Immature natural killer cell (primary cell): Measurements from ENCODE around the gene KCND3. TPM values are rescaled to one million over a fixed set of nuclear protein-coding genes. Genes with fewer than 3 reads are reported as not detected.

Source experiments
- DNase-seq, 3 donors: peaks; one replicate each; pipeline ENCODE4 v3.0.0; 2022; ENCODE audit warnings: mixed read lengths in 1 of 3
- H3K27ac Mint-ChIP-seq, 6 donors: one replicate each; pipeline ENCODE4 v1.8.0; 2020; ENCODE audit warnings: mixed read lengths in 6 of 6, mild to moderate bottlenecking in 5 of 6, inconsistent platforms in 4 of 6, moderate library complexity in 3 of 6
- H3K27me3 Mint-ChIP-seq, 3 donors: one replicate each; pipeline ENCODE4 v1.8.0; 2020 to 2021; ENCODE audit warnings: low read depth in 3 of 3, mild to moderate bottlenecking in 3 of 3, mixed read lengths in 3 of 3, moderate library complexity in 3 of 3, inconsistent platforms in 1 of 3
- H3K36me3 Mint-ChIP-seq, 3 donors: one replicate each; pipeline ENCODE4 v1.8.0; 2020; ENCODE audit warnings: mixed read lengths in 3 of 3, inconsistent platforms in 2 of 3, mild to moderate bottlenecking in 2 of 3
- H3K4me1 Mint-ChIP-seq, 2 donors: one replicate each; pipeline ENCODE4 v1.8.0; 2020; ENCODE audit warnings: inconsistent platforms in 2 of 2, mild to moderate bottlenecking in 2 of 2, mixed read lengths in 2 of 2, moderate library complexity in 1 of 2
- H3K4me3 Mint-ChIP-seq, 5 donors: one replicate each; pipeline ENCODE4 v1.8.0; 2020; ENCODE audit warnings: mild to moderate bottlenecking in 5 of 5, mixed read lengths in 5 of 5, inconsistent platforms in 3 of 5, moderate library complexity in 3 of 5
- H3K9me3 Mint-ChIP-seq, 6 donors: one replicate each; pipeline ENCODE4 v1.8.0; 2020; ENCODE audit warnings: mild to moderate bottlenecking in 6 of 6, mixed read lengths in 6 of 6, inconsistent platforms in 4 of 6, moderate library complexity in 3 of 6
- polyA plus RNA-seq, 3 donors: library from polyadenylated mRNA; unstranded; fragments of 300-500 nt; fragmentation: Illumina TruSeq; gene quantifications; one replicate each; pipeline ENCODE4 v1.2.3, GENCODE V29; 2021

The KCND3 gene
- polyA plus RNA-seq, 3 donors from 2014 or later: 0.35 TPM; not detected in 2

DNA sequence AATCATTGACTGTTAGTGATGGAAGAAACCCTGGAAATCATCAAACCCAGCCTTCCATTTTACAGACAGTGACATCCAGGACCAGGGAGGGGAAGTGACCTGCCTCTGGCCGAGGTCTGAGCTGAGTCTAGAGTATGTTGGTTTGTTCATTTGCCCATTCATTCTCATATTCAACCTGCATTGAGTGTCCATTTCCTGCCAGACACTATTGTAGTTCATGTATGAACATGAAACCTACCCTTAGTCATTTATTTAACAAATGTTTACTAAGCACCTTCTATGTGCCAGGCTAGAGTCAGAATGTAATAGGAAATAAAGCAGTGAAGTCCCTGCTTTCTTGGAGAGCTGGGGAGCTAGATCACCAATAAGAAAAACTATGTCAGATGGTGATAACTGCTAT lies 51.3 kb downstream of the KCND3 start:
- Mint-ChIP-seq H3K36me3 (no peaks in the 10 kb centered on the region), H3K27ac (no peak overlapping the region), H3K27me3 (peaks cover 1 to 11% (median 3%) of the 10 kb centered on the region in 3 donors), H3K4me1 (no peaks in the 10 kb centered on the region), H3K9me3 (peaks cover 0 to 5% (median 0%) of the 10 kb centered on the region in 6 donors), H3K4me3 (no peak overlapping the region)
- DNase-seq: no peak

DNA sequence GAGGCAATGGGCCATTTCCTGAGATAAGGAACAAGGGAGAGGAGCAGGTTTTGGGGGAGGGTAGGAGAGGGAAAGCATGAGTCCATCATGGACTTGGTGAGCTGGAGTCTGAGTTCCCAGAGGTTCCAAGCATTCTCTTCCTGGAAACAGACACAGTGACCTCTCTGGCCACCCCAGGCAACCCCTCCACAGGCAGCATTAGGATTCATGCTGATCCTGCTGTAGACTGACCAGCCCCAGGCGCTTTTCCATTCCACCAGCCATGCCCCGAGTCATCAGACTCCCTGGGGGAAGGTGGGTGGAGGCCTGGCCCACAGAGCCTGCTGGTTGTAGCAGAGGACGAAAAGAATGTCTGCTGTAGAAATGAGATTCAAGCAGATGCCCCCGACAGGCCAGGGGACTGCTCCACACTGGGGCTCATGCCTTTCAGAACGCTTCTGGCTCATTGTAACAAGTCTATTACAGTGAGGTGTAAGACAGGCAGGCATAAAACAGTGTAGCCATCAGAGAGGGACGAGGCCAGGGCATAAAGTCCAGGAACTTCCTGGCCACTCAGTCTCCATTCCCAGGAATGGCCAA lies 52.2 kb downstream of the KCND3 start:
- Mint-ChIP-seq H3K36me3 (no peaks in the 10 kb centered on the region), H3K4me1 (no peaks in the 10 kb centered on the region), H3K27me3 (peaks cover 1 to 9% (median 3%) of the 10 kb centered on the region in 3 donors), H3K4me3 (no peak overlapping the region), H3K9me3 (peaks cover 0 to 5% (median 0%) of the 10 kb centered on the region in 6 donors), H3K27ac (no peak overlapping the region)
- no peak for DNase-seq

DNA sequence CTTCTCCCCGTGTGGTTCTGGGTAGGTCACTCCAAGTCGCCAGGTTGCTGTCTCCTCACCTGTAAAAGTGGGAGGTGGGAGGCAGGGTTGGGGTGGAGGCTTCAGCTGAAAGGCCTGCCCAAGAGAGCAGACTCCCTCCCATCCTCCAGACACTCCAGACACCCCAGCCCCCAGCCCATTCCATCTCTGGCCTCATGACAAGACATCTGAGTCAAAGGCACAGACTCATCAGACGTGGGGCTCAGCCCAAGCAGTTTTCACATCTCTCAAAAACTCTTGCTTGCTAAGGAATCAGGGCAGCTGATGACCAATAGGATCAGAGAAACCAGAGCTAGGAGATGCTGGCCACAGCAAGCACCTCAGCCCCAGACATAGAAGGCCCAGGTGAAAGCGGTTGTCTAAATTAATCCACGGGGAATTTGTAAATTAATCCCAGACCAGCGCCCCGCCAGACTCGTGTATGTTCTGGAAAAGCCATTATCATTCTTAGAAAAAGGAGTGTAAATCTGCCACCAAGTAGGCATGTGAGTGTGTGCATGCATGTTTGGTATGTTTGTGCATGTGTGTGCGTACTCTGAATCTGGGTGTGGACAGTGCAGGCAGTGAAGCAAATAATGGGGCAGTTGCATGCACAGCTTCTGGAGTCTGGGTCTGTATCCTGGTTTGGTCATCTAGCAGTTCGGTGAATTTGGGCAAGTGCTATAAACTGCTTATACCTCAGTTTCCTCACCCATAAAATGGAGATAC lies 55.2 kb downstream of the KCND3 start:
- Mint-ChIP-seq H3K4me1 (no peaks in the 10 kb centered on the region), H3K36me3 (no peaks in the 10 kb centered on the region), H3K9me3 (peaks cover 0 to 5% (median 0%) of the 10 kb centered on the region in 6 donors), H3K4me3 (no peak overlapping the region), H3K27ac (no peak overlapping the region), H3K27me3 (peaks cover 1 to 12% (median 2%) of the 10 kb centered on the region in 3 donors)
- DNase-seq: no peak

DNA sequence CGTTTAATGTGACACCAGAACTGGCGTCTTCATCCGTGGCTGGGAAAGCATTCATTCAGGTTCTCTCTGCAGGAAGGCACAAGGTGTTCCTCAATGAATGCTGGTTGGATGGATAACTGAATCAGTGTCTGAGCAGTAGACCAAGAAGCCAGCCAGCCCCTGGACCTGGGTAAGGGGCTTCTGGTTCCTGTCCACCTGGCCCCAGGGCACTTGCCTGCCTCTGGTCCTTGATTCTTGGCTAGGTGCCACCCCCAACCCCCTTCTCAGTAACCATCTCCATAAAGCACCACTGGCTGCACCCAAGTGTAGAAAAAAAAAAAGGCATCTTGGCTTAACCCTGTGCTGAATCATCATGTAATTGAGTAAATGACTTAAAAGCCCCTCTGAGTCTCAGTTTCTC lies 59.1 kb downstream of the KCND3 start:
- no peaks in the 10 kb centered on the region for H3K36me3 Mint-ChIP-seq
- no peak for DNase-seq
- peaks cover 2 to 6% (median 3%) of the 10 kb centered on the region in 3 donors for H3K27me3 Mint-ChIP-seq
- no peaks in the 10 kb centered on the region for H3K9me3 Mint-ChIP-seq
- no peak overlapping the region for H3K4me3 Mint-ChIP-seq
- H3K4me1 Mint-ChIP-seq: no peaks in the 10 kb centered on the region
- no peak overlapping the region for H3K27ac Mint-ChIP-seq

DNA sequence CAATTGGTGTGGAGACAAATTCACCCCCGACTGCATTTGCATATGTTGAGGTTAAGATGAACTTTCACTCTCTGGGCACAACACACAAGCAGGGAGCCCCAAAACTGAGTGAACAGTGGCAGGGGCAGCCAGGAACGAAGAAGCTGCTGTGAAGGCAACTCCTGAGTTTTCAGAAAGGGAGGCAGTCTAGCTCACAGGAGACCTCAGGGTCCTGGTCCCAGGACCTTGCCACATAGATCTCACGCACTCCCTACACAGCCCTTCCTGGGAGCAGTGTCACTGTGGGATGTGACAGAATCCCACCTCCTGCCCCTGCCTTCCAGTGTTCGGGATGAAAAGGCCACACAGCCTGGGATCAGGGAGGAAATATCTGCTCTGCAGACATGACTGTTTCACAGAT lies 60.9 kb downstream of the KCND3 start:
- DNase-seq: no peak
- H3K4me1 Mint-ChIP-seq: no peaks in the 10 kb centered on the region
- H3K9me3 Mint-ChIP-seq: no peaks in the 10 kb centered on the region
- H3K4me3 Mint-ChIP-seq: no peak overlapping the region
- H3K36me3 Mint-ChIP-seq: no peaks in the 10 kb centered on the region
- H3K27me3 Mint-ChIP-seq: peaks cover 2 to 6% (median 3%) of the 10 kb centered on the region in 3 donors
- H3K27ac Mint-ChIP-seq: no peak overlapping the region

DNA sequence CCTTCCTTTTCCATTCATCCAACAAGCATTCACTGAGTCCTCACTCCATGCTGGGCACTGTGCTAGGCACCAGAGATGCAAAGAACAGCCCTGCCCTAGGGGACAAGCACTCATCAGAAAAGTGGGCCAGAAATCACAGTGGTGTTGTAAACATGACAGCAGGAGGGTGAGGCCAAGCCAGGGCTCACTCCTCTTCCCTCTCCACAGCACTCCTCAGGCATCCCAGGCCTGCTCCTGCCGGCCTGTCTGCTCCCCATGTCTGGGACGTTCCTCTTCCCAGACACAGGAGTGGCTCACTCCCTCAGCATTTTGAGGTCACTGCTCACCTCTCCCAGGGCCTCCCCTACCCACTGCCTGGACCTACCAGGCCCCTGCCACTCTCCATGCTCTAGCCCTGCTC lies 61.8 kb downstream of the KCND3 start:
- Mint-ChIP-seq H3K27me3 (peaks cover 3 to 6% (median 4%) of the 10 kb centered on the region in 3 donors), H3K36me3 (no peaks in the 10 kb centered on the region), H3K4me1 (no peaks in the 10 kb centered on the region), H3K27ac (no peak overlapping the region), H3K4me3 (peak overlapping the region in 1 of 5 donors; percentile 20), H3K9me3 (no peaks in the 10 kb centered on the region)
- no peak for DNase-seq

DNA sequence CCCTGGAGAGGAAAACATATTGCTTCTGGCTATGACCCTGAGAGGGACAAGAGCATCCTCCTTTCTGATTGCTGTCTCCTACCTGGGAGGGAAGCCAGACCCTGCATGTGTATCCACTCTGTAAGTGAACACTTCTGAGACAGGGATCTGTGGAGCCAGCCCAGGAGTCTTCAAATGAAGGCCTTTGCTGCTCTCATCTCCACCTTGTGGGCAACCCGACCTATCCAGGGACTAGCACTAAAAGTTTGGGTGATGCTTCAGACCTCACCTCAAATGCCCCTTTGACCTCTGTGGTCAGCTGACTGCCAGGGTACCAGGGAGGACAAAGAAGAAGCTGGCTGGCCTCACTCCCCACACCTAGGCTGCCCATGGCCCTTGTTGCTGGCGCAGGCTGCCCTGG lies 64.7 kb downstream of the KCND3 start:
- no peaks in the 10 kb centered on the region for H3K36me3 Mint-ChIP-seq
- no peak overlapping the region for H3K27ac Mint-ChIP-seq
- H3K27me3 Mint-ChIP-seq: peaks cover 3 to 6% (median 5%) of the 10 kb centered on the region in 3 donors
- H3K4me1 Mint-ChIP-seq: no peaks in the 10 kb centered on the region
- no peaks in the 10 kb centered on the region for H3K9me3 Mint-ChIP-seq
- no peak overlapping the region for H3K4me3 Mint-ChIP-seq
- no peak for DNase-seq

DNA sequence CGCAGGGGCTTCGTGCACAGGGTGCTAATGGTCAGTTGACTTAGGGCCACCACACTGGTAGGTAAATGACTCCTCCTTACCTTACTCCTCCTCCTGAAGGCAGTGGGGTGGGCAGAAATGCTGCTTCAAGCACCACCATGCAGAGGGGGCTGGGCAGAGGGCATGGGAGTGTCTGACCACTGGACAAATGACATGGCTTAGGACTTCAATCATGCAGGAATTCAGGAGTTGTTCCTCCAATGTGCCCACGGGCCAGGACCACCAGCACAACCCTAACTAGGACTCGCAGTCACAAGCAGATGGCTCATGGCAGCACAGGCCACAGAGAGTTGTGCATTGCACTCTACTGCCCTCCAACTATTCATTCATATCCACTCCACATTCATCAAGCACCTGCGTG lies 65.7 kb downstream of the KCND3 start:
- H3K36me3 Mint-ChIP-seq: no peaks in the 10 kb centered on the region
- no peak overlapping the region for H3K4me3 Mint-ChIP-seq
- H3K4me1 Mint-ChIP-seq: no peaks in the 10 kb centered on the region
- no peaks in the 10 kb centered on the region for H3K9me3 Mint-ChIP-seq
- H3K27ac Mint-ChIP-seq: no peak overlapping the region
- DNase-seq: no peak
- peaks cover 3 to 8% (median 5%) of the 10 kb centered on the region in 3 donors for H3K27me3 Mint-ChIP-seq

DNA sequence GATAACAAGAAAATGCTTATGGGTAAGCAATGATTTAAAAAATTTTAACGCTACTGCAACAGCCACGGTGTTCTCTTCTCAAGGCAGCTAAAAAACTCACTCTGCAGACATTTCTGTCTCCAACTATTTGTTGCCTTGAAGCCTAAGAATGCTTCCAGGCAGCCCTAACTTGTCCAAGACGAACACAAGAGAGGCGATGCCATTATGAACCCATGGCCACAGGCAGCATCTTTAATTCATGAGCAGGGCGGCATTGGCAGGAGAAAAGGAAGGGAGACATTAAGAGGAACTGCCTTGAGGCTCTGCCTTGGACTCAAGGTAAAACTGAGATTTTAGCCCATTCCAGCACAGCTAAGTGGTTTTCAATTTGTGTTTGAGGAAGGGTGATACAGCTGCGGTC lies 67.5 kb downstream of the KCND3 start:
- H3K27me3 Mint-ChIP-seq: peaks cover 2 to 7% (median 3%) of the 10 kb centered on the region in 3 donors
- no peak for DNase-seq
- H3K4me1 Mint-ChIP-seq: no peaks in the 10 kb centered on the region
- H3K9me3 Mint-ChIP-seq: no peaks in the 10 kb centered on the region
- H3K4me3 Mint-ChIP-seq: no peak overlapping the region
- H3K36me3 Mint-ChIP-seq: no peaks in the 10 kb centered on the region
- no peak overlapping the region for H3K27ac Mint-ChIP-seq

DNA sequence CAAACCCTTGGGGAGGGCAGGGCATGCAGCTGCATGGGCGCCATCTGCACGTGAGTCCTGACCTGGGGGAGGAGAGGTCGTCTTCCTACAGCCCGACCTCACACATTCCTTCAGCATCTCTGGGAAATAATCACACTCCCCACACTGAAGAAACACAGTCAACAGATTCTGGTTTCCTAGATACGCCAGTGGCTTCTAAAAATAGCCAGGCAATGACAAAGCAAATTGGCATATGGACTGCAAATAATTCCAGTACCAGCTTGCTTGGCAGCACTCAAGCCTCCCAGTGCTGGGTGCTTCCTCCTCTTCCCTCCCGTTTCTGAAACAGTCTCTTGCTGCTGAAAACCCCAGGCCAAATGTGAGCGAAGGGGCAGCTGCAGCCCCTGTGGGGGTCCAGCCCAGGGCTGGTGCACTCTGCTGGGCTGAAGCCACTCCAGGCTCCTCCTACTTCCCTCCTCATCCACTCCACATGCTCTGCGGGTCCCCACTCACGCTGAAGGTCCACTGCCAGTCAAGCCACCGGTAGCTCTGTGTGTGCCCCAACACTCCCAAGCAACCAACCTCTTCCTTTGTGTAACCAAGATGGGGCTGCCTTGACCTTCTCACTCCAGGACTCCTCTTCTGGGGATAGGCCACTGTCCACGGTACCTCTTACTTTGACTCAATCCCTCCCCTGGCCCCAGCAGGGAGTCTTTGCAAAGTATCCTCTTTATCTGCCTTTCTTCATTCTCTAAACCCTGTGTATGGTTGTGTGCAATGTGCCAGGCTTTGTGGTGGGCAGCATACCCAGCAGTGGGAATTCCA lies 69.0 kb downstream of the KCND3 start:
- Mint-ChIP-seq H3K9me3 (no peaks in the 10 kb centered on the region), H3K27ac (no peak overlapping the region), H3K36me3 (no peaks in the 10 kb centered on the region), H3K27me3 (peaks cover 2 to 10% (median 3%) of the 10 kb centered on the region in 3 donors), H3K4me3 (no peak overlapping the region), H3K4me1 (no peaks in the 10 kb centered on the region)
- DNase-seq: no peak

DNA sequence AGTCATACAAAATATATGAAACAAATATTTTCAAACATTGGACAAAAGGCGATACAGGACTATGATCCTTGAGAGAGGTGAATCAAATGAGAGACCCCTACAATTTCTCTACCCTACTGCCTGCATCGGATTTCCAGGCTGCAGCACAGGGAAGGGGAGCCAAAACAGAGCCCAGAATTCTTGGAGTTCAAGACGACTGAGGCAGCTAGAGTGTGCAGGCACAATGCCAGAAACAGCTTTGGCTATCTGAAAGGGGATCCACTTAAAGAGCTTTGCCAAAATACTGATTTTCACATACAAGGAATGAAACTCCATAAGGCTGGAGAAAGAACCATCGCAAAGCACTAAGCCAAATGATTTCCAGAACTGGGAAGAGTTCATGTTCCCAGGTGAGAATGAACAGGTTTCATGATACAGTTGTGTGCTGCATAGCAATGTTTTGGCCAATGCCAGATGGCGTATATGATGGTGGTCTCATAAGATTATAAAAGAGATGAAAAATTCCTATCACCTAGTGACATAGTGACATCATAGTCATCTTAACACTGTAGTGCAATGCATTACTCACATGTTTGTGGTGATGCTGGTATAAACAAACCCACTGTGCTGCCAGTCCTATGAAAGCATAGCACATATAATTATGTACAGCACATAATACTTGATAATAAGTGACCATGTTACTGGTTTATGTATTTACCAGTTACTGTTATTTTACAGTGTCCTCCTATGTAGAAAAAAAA lies 77.5 kb downstream of the KCND3 start:
- H3K36me3 Mint-ChIP-seq: no peaks in the 10 kb centered on the region
- peaks cover 0 to 2% (median 0%) of the 10 kb centered on the region in 6 donors for H3K9me3 Mint-ChIP-seq
- H3K27me3 Mint-ChIP-seq: peaks cover 2 to 8% (median 6%) of the 10 kb centered on the region in 3 donors
- H3K4me3 Mint-ChIP-seq: no peak overlapping the region
- H3K4me1 Mint-ChIP-seq: no peaks in the 10 kb centered on the region
- H3K27ac Mint-ChIP-seq: no peak overlapping the region
- no peak for DNase-seq

DNA sequence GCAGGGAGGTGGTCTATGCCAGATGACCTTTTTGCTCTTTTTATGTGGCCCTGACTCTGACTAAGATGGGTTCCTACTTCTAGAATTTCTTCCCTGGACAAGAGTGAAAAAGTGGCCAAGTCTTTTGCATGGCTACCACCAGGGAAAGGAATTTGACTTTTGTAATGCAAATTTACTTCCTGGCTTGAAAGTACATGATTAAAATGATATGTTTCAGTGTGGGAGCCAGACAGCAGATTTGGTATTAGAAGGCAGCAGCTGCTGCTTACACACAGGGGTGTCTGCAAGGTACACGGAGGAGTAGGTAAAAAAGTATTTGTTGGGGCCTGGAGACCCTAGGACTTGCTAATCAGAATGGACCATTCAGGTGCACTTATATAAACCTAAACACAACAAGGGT lies 78.4 kb downstream of the KCND3 start:
- peaks cover 0 to 2% (median 0%) of the 10 kb centered on the region in 6 donors for H3K9me3 Mint-ChIP-seq
- peaks cover 2 to 10% (median 6%) of the 10 kb centered on the region in 3 donors for H3K27me3 Mint-ChIP-seq
- H3K27ac Mint-ChIP-seq: no peak overlapping the region
- no peaks in the 10 kb centered on the region for H3K4me1 Mint-ChIP-seq
- H3K36me3 Mint-ChIP-seq: no peaks in the 10 kb centered on the region
- no peak for DNase-seq
- no peak overlapping the region for H3K4me3 Mint-ChIP-seq

DNA sequence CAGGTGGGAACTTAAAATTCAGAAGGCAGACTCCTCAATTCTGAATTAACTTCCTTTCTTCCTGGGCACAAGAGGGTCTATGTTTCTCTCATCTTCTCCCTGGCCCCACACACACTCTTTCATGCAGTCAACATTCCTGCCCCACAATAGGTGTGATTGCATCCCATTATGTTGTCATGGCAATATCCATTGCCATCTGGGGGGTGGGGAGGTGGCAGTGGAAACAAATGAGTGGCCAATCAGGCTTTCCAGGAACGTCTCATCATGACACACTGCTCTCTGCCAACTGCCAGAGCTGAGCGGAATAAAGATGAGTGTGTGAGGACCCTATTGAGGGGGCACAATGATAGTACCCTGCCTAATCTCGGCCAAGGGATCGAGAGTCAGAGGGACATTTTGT lies 80.4 kb downstream of the KCND3 start:
- Mint-ChIP-seq H3K27me3 (peaks cover 0 to 7% (median 6%) of the 10 kb centered on the region in 3 donors), H3K36me3 (no peaks in the 10 kb centered on the region), H3K4me3 (no peak overlapping the region), H3K4me1 (no peaks in the 10 kb centered on the region), H3K9me3 (peaks cover 0 to 2% (median 0%) of the 10 kb centered on the region in 6 donors), H3K27ac (no peak overlapping the region)
- no peak for DNase-seq
